ENCODE measurements around the gene ZG16B. TPM values are rescaled to one million over a fixed set of nuclear protein-coding genes. Genes with fewer than 3 reads are reported as not detected.

Gene ZG16B
- total RNA-seq, 1 donor from 2014 or later = 0.37 TPM

DNA sequence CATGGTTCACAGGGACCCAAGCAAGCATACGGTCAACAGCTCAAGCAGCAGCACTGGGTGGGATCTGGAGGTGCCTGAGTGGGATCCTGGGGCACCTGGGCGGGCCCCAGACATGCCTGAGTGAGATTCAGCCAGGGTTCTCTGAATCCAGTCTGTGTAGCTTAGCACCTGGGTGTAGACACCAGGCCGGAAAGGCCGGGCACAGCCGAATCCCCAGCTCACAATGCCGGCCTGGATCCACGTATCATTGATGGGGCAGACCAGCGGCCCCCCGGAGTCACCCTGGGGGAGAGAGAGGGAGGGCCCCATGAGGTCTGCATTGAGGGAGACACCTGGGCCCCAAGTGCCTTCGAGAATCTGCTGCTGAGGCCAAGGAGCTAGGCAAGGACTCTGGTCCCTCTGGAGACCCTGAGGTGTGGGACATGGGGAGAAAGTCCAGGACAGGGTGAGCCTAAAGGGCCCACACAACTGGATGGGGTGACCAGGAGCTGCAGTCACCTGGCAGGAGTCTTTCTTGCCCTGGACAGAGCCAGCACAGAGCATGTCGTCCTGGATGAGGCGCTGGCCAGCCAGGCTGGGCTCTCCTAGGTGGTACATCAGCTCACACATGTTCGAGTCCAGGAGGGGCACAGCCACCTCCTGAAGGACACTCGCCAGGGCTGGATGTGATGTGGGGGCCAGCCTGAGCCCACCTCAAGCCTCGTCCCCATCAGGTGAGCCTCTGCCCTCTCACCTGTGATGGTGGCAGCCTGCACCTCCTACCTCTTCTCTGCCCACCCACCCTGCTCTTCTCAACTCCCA lies 9.7 kb downstream of the ZG16B start:
- intact Hi-C loops (cut with micrococcal nuclease) = no loop called here
- ATAC-seq (no peak), DNase-seq (no peak)

DNA sequence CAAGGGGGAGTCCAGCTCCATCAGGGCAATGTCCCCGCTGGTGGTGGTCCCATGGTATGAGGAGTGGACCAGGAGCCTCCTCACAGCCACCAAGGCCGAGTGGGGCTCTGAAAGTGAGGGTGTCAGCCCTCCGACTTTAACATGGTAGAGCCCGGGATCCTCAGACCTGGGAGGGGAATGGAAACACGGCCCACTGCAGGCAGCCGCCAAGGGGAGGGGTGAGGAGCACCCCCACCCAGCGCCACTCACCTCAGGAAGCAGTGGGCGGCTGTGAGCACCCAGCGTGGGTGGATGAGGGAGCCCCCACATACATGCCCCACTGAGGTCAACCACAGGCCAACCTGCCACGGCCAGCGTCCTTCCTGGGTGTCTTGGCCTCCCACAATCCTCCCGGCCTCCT lies 10.8 kb downstream of the ZG16B start:
- no peak for ATAC-seq
- no peak for DNase-seq
- intact Hi-C loops (cut with micrococcal nuclease) = no loop called here

DNA sequence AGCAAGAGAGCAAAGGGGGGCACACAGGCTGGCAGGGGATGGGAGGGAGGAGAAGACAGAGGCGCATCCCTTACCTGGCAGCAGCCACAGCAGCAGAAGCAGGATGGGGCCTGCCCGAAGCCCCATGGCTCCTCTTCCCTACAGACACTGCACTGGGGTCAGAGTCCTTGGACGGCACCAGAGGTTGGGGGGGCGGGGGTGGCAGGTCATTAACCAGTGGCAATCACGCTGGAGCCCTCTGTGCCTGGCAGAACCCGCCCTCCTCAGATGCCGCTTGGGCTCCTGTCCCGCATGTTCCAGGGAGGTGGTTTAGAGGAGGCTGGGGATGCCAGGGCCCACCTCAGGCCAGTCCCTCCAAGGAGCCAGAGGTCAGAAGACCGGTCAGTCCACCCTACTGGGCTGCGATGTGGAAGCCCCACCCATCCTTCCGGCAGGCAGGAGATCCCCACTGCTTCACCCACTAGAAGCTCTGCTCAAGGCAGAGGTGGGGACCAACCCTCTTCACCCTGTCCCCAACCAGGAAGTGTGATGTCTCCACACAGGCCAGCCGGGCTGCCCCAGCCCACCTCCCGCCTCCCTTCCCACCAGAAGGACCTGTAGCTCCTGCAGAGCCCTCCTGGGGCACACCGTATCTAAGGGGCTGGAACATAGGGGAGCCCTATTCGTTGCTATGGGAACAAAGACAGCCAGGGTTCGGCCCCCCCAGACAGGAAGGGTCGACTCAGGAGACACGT lies 11.7 kb downstream of the ZG16B start:
- intact Hi-C loops (cut with micrococcal nuclease) = no loop called here
- ATAC-seq (no peak), DNase-seq (no peak)

DNA sequence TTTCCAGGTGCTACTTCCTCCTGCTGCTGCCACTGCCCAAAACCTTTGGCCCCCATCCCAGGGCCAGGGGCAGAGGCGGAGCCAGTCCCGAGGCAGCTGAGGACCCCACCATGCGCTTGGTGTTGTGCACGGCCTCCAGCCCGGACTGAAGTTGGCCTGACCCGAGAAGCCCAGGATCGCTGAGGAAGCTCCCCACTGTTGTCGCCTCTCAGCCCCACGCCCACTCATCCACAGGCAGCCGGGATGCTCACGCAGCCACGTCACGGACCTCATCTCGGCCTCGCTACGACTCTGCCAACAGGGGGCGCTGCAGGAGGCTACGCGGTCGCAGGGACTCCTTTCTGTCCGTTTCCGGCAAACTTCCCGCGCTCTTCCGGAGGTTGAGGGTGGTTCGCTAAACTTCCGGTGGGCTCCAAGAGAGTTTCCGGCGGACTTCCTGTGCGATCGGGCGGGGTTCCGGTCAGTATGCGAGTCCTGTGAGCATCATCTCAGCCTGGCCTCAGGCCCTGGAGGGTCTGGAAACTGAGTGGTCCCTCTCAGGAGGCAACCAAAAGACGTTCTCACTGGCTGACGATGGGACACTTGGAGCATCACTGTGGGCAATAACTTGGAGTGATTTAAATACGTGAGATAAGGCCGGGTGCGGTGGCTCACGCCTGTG lies 12.4 kb downstream of the ZG16B start:
- peak; percentile 49 for DNase-seq
- no peak for ATAC-seq
- intact Hi-C loops (cut with micrococcal nuclease) = no loop called here

DNA sequence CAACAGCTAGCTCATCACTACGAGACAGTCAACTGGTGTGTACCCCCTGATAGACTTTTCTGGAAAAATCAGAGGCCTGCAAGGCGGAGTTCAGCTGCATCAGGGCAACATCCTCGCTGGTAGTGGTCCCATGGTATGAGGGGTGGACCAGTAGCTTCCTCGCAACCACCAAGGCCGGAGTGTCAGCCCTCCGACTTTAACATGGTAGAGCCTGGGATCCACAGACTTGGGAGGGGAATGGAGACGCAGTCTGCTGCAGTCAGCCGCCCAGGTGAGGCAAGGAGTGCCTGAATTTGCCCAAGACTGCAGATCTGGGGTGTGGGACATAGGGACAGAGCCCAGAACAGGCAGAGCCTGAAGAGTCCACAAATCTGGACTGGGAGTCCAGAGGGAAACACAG lies 13.4 kb downstream of the ZG16B start:
- ATAC-seq = no peak
- DNase-seq = no peak
- intact Hi-C loops (cut with micrococcal nuclease) = no loop called here

DNA sequence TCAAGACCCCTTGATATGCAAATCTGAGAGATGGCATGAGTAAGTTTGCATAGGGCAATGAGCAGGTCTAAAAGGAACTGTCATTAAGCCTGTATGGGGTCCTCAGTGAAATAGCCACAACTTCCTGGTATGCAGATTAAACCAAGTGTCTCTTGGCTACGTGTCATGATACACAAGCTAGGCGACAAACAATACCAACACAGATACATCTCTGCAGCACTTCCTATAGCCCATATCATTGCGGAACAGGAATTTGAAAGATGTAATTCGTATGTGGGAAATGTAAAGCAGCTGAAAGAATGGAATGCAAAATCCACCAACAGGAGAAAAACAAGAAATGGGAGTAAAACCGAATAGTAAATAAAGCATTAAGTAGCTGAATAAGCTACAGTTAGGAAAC lies 15.0 kb downstream of the ZG16B start:
- ATAC-seq = no peak
- intact Hi-C loops (cut with micrococcal nuclease) = no loop called here
- no peak for DNase-seq

DNA sequence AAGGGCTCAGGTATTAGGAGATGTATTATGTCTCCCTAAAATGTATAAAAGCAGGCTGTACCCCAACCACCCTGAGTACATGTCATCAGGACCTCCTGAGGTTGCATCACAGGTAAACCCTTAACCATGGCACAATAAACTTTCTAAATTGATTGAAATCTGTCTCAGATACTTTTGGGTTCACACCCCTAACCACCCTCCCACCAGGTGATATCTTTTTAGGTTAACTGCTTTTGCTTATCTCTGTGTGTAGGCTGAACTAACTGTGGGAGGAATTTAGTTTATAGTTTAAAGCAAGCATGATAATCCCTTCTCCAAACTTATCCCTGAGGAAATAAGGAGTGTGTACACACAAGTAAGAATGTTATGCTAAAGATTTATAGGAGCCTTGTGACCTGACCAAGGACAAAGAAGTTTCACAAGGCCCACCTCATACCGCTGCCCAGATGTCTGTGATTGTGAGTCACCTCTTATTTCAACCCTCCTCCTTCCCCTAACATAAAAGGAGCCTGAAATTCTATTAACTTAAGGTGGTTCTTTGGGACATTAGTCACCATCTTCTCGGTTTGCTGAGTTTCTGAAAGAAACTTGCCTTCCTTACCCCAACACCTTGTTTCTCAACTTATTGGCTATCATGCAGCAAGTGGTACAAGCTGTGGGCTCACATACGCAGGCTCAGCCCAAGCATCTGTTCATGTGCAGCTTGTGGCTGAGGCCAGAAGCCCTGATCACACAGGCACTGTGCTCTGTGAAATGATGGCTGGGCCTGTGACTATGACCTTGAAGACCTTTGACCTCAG lies 16.6 kb downstream of the ZG16B start:
- intact Hi-C loops (cut with micrococcal nuclease) = no loop called here
- ATAC-seq (no peak), DNase-seq (no peak)

DNA sequence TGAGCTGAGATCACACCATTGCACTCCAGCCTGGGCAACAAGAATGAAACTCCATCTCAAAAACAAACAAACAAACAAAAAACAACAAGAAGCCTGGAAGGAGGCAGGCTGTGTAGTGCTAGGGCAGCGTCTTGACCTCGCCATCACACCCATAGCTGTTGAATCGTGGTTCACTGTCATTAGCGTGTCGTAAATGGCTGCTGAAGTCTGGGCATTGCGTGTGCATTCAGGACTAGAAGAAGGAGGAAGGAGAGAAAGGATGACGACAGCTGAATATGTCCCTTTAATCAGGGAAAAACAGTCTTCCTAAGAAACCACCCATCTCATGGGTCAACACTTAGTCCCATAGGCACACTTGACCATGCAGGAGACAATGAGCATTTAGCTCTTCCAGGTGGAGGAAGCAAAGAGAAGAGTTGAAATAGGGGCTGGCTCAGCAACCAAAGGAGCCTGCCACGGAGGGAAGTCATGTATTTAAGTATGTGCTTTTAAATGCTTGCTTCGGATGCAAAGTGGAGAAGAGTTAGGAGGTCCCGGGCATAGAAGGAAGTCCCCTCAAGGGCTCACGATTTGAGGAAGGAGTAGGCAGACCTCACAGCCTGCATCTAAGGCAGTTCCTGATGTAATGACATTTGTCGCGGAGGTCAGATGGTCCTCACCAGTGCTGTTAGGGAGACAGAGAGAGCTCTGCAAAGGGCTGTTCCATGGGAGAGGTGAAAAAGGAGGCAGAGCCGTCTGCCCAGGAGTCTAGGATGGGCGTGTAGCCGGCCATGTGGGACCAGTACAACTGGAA lies 19.0 kb downstream of the ZG16B start:
- ATAC-seq (no peak), DNase-seq (no peak)
- intact Hi-C loops (cut with micrococcal nuclease) = no loop called here

DNA sequence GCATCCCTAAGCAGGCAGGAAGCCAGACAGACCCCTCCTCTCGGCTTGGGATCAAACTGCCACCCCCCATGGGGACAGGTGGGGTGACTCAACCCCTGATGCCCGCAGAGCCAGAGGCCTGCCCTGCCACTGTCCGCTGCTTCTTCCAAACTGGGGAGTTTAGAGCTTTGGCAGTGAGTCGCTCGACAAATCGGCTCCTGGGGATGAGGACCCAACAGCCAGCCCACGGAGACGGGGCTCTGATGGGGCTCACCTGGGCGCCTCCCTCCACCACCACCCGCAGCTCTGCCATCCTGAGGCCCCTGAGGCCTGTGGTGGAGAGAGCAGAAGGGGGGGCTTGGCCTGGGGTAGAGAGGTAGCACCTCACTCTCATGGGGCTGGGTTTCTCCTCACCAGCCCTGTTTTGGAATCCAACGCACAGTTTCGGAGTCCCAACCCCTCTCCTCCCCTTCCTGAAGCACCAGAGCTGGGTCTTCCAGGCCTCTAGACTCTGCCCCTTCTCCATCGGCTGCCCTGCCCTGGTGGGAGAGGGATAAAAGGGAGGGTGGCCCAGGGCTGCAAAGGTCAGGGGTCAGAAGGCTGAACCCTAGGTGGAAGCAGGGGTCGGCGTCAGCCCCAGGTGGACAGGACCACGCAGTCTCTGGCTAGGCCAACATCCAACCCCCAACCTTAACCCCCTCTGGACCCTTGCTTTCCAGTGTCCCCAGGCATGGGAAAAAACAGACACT lies 22.1 kb downstream of the ZG16B start:
- no peak for DNase-seq
- ATAC-seq = no peak
- intact Hi-C loops (cut with micrococcal nuclease) = no loop called here

DNA sequence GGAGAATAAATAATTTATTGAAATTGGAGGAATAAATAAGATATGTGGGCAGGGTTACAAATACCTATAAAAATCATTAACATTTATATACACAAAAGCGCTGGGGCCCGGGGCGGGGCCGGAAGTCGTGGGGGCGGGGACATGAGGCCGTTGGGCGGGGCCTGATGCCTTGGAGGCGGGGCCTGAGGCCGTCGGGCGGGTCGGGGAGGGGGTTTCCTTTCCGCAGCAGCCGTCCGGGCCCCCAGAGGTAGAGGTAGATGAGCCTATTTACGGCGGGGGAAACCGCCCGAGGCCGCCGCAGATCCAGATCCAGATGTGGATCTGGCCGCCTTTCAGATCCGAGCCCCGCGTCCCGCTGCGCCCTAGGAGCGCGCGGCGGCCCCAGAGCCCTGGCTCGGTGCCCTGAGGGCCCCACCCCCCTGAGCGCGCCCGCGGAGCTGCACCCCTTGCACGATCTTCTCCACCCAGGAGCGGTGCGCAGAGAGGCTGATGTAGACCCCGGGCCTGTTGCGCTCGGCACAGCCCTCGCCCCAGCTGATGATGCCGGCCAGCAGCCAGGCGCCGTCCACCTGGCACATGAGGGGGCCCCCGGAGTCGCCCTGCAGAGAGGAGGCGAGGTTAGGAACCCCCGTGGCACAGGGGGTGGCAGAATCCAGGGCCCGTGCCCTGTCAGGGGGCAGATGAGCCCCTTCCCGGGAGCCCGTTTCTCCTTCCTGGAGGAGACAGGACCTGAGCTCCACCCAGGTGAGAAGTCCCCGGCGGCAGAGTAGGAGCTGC lies 22.8 kb downstream of the ZG16B start:
- DNase-seq (no peak), ATAC-seq (no peak)
- intact Hi-C loops (cut with micrococcal nuclease) = no loop called here

DNA sequence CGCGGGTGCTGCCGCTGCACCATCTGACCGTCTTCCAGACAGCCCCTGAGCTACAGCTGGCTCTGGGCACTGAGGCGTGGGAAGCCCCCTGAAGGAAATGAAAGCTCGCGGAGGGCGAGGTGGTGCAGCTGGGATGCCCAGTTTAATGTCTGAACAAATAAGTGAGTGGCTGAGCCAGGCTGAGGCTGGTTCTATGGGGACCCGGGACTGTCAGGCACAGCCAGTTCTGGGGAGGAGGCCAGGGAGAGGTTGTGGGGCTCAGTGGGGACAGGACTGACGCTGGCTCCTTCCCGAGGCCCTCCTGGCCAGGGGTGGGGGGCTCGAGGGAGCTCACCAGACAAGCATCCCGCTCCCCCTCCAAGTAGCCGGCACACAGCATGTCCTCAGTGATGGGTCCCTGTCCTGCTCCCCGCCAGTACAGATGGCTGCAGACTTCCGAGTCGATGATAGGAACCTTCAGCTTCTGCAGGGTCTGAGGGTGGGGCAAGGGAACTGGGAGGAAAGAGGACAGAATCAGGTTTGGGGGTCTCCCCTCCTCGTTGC lies 23.5 kb downstream of the ZG16B start:
- no peak for ATAC-seq
- DNase-seq = no peak
- intact Hi-C loops (cut with micrococcal nuclease) = no loop called here

DNA sequence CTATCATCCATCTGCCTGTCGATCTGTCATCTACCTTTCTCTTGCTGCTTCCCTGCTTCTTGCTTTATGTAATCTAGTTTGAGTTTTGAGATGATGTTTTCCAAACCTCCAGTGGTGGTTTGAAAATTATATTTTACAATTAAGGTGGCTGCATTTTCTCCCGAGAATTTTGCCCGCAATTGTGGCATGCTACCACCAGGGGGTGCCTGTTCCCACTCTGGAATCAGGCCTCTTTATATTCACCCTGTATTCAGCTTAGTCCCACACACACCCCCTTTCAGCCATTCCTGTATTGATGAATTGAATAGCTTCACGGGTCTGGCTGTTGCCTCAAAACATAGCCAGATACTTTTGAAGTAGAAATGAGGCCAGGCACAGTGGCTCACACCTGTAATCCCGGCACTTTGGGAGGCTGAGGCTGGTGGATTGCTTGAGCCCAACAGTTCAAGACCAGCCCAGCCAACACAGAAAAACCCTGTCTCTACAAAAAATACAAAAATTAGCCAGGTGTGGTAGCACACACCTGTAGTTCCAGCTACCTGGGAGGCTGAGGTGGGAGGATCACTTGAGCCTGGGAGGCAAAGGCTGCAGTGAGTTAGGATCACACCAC lies 24.7 kb downstream of the ZG16B start:
- intact Hi-C loops (cut with micrococcal nuclease) = no loop called here
- DNase-seq (no peak), ATAC-seq (no peak)

DNA sequence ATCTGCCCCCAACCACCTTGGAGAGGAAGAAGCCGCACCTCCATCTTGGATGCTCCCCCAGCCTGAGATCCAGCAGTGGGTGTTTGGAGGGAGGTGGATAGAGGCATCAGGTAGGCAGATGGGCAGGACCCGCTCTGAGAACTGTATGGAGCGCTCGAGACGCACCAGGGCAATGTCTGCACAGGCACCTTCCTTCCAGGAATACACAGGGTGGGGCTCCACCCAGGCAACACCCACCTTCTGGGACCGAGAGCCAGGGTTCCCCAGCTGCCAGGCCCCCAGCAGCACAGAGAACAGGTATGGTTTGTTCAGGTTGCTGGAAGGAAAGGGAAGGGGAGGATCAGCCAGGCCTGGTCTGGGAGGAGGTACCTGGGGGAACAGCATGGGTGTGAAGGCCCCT lies 25.4 kb downstream of the ZG16B start:
- intact Hi-C loops (cut with micrococcal nuclease) = no loop called here
- no peak for DNase-seq
- ATAC-seq = no peak

DNA sequence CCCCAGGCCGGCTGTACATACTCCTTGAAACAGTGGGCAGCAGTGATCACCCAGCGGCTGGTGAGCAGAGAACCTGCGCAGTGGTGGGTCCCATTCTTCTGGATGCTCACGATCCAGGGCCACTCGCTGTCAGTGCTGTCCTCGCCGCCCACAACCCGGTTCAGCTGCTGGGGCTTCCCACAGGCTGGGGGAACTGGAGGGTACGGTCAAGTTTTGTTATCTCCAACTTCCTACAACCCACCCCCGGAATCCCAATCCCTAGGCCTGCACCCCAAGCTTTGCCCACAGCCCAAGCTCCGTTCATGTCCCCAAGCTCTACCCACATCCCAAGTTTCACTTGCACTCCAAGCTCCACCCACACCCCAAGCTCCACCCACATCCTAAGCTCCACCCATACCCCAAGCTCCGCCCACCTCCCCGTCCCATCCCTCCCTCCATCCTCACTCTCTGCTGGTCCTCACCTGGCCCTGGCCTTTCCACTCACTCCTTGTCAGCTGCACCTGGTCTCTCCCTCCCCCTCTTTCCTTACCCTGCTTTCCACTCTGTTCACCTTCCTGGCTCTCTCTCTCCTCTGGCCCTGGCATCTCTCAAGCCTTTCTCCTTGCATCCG lies 26.1 kb downstream of the ZG16B start:
- intact Hi-C loops (cut with micrococcal nuclease) = no loop called here
- ATAC-seq = no peak
- no peak for DNase-seq

DNA sequence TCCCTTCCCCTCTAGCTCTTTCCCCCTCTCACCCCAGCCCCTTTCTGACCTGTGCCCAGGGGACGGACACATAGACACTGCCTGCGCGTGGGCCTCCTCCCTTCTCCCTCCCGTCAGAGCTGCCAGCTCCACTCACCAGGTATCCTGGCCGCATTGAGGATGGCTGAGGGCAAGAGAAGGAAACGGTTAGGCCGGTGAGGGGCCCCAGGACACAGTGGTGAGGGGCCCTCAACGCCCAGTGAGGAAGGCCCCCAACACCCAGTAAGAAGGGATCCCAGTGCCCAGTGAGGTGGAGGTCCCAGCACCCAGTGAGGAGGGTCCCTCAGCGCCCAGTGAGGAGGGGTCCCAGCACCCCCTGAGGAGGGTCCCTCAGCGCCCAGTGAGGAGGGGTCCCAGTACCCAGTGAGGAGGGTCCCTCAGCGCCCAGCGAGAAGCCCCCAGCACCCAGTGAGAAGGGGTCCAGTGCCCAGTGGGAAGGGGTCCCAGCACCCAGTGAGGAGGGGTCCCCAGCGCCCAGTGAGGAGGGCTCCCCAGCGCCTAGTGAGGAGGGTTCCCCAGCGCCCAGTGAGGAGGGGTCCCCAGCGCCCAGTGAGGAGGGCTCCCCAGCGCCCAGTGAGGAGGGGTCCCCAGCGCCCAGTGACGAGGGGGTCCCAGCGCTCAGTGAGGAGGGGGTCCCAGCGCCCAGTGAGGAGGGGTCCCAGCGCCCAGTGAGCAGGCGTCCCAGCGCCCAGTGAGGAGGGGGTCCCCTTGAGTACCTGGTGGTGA lies 26.8 kb downstream of the ZG16B start:
- intact Hi-C loops (cut with micrococcal nuclease) = no loop called here
- no peak for DNase-seq
- no peak for ATAC-seq
